GM21390 (cell line): Measurements from ENCODE around the gene PRR4.

ENCODE experiments used
- ATAC-seq: cut with Tn5 transposase; IDR thresholded peaks from one replicate; pipeline ENCODE4 v1.9.1; 2021; ENCODE audit not compliant: unreplicated experiment

The PRR4 gene

GRCh38 chr12:10849425-10849878 lies at the start of gene PRR4:
Gene PRR4, minus strand, starts transcription at chr12:10849475. Its CDS starts 38 bp downstream, at chr12:10849437.
- no peak for ATAC-seq

GRCh38 chr12:10896854-10897253 lies 47.6 kb upstream of the PRR4 start:
- ATAC-seq, result no peak

GRCh38 chr12:10891937-10892336 lies 42.7 kb upstream of the PRR4 start:
- no peak for ATAC-seq

- no peak for ATAC-seq
Measured at GRCh38 chr12:10889226-10889625, 40.0 kb upstream of the PRR4 start.

- no peak for ATAC-seq
Measured at GRCh38 chr12:10884086-10884725, 34.9 kb upstream of the PRR4 start, which contains the start of gene PRH1. Gene PRH1, minus strand, starts transcription at chr12:10884255. Its CDS starts 38 bp downstream, at chr12:10884217.

- ATAC-seq, result no peak
Measured at GRCh38 chr12:10873378-10873777, 24.1 kb upstream of the PRR4 start.

- no peak for ATAC-seq
Measured at GRCh38 chr12:10867381-10867780, 18.1 kb upstream of the PRR4 start.

GRCh38 chr12:10863512-10864218 lies 14.4 kb upstream of the PRR4 start:
- ATAC-seq, result no peak

- no peak for ATAC-seq
Measured at GRCh38 chr12:10861366-10861765, 12.1 kb upstream of the PRR4 start.

GRCh38 chr12:10855807-10856206 lies 6.5 kb upstream of the PRR4 start:
- ATAC-seq, result no peak

GRCh38 chr12:10853776-10854175 lies 4.5 kb upstream of the PRR4 start:
- ATAC-seq, result no peak

GRCh38 chr12:10851243-10851858 lies 2.1 kb upstream of the PRR4 start:
- ATAC-seq, result no peak

GRCh38 chr12:10847744-10848143 lies 1.5 kb downstream of the PRR4 start:
- ATAC-seq, result no peak

- no peak for ATAC-seq
Measured at GRCh38 chr12:10842862-10843261, 6.4 kb downstream of the PRR4 start.

GRCh38 chr12:10838461-10838860 lies 10.8 kb downstream of the PRR4 start:
- ATAC-seq, result no peak

GRCh38 chr12:10829994-10830393 lies 19.3 kb downstream of the PRR4 start:
- no peak for ATAC-seq

- no peak for ATAC-seq
Measured at GRCh38 chr12:10826258-10826657, 23.0 kb downstream of the PRR4 start, which contains the start of gene TAS2R10. Gene TAS2R10, minus strand, starts transcription at chr12:10826358. Its CDS starts 89 bp downstream, at chr12:10826269.

- no peak for ATAC-seq
Measured at GRCh38 chr12:10824957-10825356, 24.3 kb downstream of the PRR4 start.

GRCh38 chr12:10811883-10812536 lies 37.3 kb downstream of the PRR4 start:
- no peak for ATAC-seq

GRCh38 chr12:10810068-10810467 lies 39.2 kb downstream of the PRR4 start, which contains the start of gene TAS2R9:
Gene TAS2R9, minus strand, starts transcription at chr12:10810168. Its CDS starts 93 bp downstream, at chr12:10810075.
- ATAC-seq, result no peak

- ATAC-seq, result no peak
Measured at GRCh38 chr12:10807186-10807585, 42.1 kb downstream of the PRR4 start, which contains the start of gene TAS2R8. Gene TAS2R8, minus strand, starts transcription at chr12:10807286. Its CDS starts 306 bp downstream, at chr12:10806980.
